Loucy (cell line): Measurements from ENCODE around the gene IPO4.
"Not testable (repeated sequence)": the region's sequence is repeated elsewhere in the genome, so short reads cannot be mapped to it uniquely, and the experiment has no call there.

ENCODE experiments used
- H2AFZ ChIP-seq: fragments of 200-600 bp; sonication (generic); 2 replicates; pipeline ENCODE4 v1.6.0; 2016; ENCODE audit warnings: antibody characterized with exemption, mild to moderate bottlenecking, low read length, moderate library complexity
- H3F3A ChIP-seq: fragments of 200-600 bp; 2 replicates; pipeline ENCODE4 v1.6.0; 2016; ENCODE audit warnings: antibody characterized with exemption, low read depth, mild to moderate bottlenecking
- H3K27me3 ChIP-seq: fragments of 200-600 bp; sonication (generic); 2 replicates; pipeline ENCODE4 v1.6.1; 2014; ENCODE audit warnings: low read length, mild to moderate bottlenecking; ENCODE audit not compliant: insufficient read depth, poor library complexity, severe bottlenecking
- H3K36me3 ChIP-seq: fragments of 200-600 bp; sonication (generic); 2 replicates; pipeline ENCODE4 v1.6.1; 2016; ENCODE audit warnings: low read length; ENCODE audit not compliant: insufficient read depth
- H3K4me1 ChIP-seq: fragments of 200-600 bp; sonication (generic); 2 replicates; pipeline ENCODE4 v1.5.1; 2014; ENCODE audit warnings: low read length, mild to moderate bottlenecking; ENCODE audit not compliant: insufficient read depth, poor library complexity, severe bottlenecking
- H3K4me2 ChIP-seq: fragments of 200-600 bp; sonication (generic); 2 replicates; pipeline ENCODE4 v1.6.0; 2014; ENCODE audit warnings: antibody characterized with exemption, low read length, low read depth, mild to moderate bottlenecking; ENCODE audit not compliant: poor library complexity, severe bottlenecking
- H3K4me3 ChIP-seq: fragments of 200-600 bp; sonication (generic); 2 replicates; pipeline ENCODE4 v1.5.1; 2014; ENCODE audit warnings: low read length, mild to moderate bottlenecking, mixed read lengths; ENCODE audit not compliant: poor library complexity, severe bottlenecking
- H3K79me2 ChIP-seq: fragments of 200-600 bp; sonication (generic); 2 replicates; pipeline ENCODE4 v1.6.1; 2014; ENCODE audit warnings: low read length; ENCODE audit not compliant: insufficient read depth
- H3K9ac ChIP-seq: fragments of 200-600 bp; sonication (generic); 2 replicates; pipeline ENCODE4 v1.6.0; 2014; ENCODE audit warnings: mild to moderate bottlenecking, low read depth, low read length, moderate library complexity; ENCODE audit not compliant: poor library complexity, severe bottlenecking
- H3K9me2 ChIP-seq: fragments of 200-600 bp; sonication (generic); replicated peaks from 2 replicates; pipeline ENCODE4 v1.6.1; 2016; ENCODE audit warnings: low read depth, low read length, mixed read lengths
- H3K9me3 ChIP-seq: fragments of 200-600 bp; sonication (generic); 2 replicates; pipeline ENCODE4 v1.6.1; 2014; ENCODE audit warnings: mild to moderate bottlenecking, antibody characterized with exemption, low read length, low read depth; ENCODE audit not compliant: insufficient read depth
- H4K20me1 ChIP-seq: fragments of 200-600 bp; sonication (generic); 2 replicates; pipeline ENCODE4 v1.6.0; 2014; ENCODE audit warnings: antibody characterized with exemption, low read length, mild to moderate bottlenecking; ENCODE audit not compliant: insufficient read depth, poor library complexity, severe bottlenecking
- EZH2phosphoT487 ChIP-seq: fragments of 200-600 bp; IDR thresholded peaks from 2 replicates; pipeline ENCODE4 v1.6.1; 2018; ENCODE audit warnings: antibody characterized with exemption, mild to moderate bottlenecking, moderate library complexity, borderline replicate concordance
- TF ChIP-seq, protein P1 (sequence below): fragments of 200-600 bp; sonication (generic); conservative IDR thresholded peaks from 2 replicates; pipeline ENCODE4 v1.5.1; 2014; ENCODE audit warnings: mild to moderate bottlenecking, antibody characterized with exemption, low read length

Gene IPO4

GRCh38 chr14:24206260-24207103 is 17.9 kb upstream of the IPO4 start:
- no peaks in the 10 kb centered on the region for H3K27me3 ChIP-seq
- no peak overlapping the region for H3K4me3 ChIP-seq
- no peaks in the 10 kb centered on the region for H3F3A ChIP-seq
- no peak overlapping the region for H3K4me2 ChIP-seq
- H3K9me3 ChIP-seq: no peaks in the 10 kb centered on the region; the same call in 1 of the 2 replicates
- peaks cover 17% of the 10 kb centered on the region for H3K79me2 ChIP-seq
- H3K9me2 ChIP-seq: no peaks in the 10 kb centered on the region
- TF ChIP-seq EZH2phosphoT487: no peak
- TF ChIP-seq, protein P1, sequence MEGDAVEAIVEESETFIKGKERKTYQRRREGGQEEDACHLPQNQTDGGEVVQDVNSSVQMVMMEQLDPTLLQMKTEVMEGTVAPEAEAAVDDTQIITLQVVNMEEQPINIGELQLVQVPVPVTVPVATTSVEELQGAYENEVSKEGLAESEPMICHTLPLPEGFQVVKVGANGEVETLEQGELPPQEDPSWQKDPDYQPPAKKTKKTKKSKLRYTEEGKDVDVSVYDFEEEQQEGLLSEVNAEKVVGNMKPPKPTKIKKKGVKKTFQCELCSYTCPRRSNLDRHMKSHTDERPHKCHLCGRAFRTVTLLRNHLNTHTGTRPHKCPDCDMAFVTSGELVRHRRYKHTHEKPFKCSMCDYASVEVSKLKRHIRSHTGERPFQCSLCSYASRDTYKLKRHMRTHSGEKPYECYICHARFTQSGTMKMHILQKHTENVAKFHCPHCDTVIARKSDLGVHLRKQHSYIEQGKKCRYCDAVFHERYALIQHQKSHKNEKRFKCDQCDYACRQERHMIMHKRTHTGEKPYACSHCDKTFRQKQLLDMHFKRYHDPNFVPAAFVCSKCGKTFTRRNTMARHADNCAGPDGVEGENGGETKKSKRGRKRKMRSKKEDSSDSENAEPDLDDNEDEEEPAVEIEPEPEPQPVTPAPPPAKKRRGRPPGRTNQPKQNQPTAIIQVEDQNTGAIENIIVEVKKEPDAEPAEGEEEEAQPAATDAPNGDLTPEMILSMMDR: no peak
- H3K36me3 ChIP-seq: peaks cover 22% of the 10 kb centered on the region; the same call in 1 of the 2 replicates
- H3K4me1 ChIP-seq: peaks cover 3% of the 10 kb centered on the region
- no peak overlapping the region for H3K9ac ChIP-seq
- no peak overlapping the region for H2AFZ ChIP-seq
- peaks cover 5% of the 10 kb centered on the region for H4K20me1 ChIP-seq

DNA sequence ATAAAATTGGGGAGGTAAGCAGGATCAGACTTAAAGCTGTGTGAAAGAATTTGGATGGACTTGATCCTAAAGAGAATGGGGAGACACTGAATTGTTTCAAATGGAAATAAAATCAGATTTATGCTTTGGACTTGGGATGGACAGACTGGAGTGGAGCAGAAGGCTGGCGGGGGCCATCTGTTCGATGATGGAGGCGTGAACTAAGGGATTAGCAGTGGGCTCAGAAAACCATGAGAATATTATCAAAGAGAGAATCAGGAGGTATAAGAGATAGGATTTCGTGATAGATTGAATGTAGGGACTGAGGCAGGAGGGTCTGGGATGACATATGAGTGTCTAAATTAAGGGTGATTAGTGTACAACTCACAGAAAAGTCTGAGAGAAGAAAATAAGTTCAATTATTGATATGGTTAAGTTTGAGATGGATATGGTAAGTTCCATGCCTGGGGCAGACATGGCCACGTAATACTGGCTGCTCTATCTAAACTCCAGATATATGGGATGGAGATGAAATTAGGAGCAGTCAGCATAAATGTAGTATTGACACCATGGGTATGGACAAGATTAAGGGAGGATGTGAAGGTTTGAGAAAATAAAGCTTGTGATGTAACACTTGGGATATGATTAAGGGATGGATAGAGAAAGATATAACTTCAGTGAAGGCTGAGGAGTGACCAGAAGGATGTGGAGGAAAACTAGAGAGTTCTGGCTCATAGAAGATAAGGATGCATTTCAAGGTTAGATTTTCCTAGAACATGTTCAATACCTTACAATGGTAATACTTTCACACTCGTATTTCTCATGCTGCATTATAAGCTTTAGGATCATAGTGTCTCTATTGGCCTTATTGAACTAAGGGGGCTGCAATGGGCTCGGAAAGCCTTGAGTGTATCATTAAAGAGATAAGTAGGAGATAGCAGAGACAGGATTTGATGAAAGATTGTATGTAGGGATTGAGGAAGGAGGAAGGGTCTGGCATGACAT is 15.8 kb upstream of the IPO4 start:
- Histone ChIP-seq H3K36me3 (peaks cover 13% of the 10 kb centered on the region; the same call in 1 of the 2 replicates), H3K9ac (no peak overlapping the region), H4K20me1 (no peaks in the 10 kb centered on the region), H3K79me2 (no peaks in the 10 kb centered on the region), H3K4me1 (no peaks in the 10 kb centered on the region), H3K9me3 (no peaks in the 10 kb centered on the region; the same call in 1 of the 2 replicates), H3K4me2 (no peak overlapping the region), H3F3A (no peaks in the 10 kb centered on the region), H3K4me3 (no peak overlapping the region), H3K27me3 (no peaks in the 10 kb centered on the region), H2AFZ (no peak overlapping the region), H3K9me2 (no peaks in the 10 kb centered on the region)
- TF ChIP-seq, protein P1: no peak
- TF ChIP-seq EZH2phosphoT487: no peak

DNA sequence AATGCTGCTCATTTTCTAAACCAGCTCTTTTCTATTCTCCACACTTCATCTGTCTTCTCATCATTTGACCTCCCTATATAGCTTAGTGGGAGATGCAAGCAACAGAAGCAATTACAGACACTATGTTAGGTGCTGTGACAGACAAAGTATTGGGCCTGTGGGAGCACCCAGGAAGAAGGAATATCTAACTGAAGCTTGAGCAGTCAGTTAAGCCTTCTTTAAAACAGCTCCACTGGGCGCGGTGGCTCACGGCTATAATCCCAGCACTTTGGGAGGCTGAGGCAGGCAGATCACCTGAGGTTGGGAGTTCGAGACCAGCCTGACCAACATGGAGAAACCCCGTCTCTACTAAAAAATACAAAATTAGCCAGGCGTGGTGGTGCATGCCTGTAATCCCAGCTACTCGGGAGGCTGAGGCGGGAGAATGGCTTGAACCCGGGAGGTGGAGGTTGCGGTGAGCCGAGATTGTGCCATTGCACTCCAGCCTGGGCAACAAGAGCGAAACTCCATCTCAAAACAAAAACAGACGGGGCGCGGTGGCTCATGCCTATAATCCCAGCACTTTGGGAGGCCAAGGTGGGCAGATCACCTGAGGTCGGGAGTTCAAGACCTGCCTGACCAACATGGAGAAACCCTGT is 14.8 kb upstream of the IPO4 start:
- H3K36me3 ChIP-seq, H3K9me3 ChIP-seq, H3K4me3 ChIP-seq, H3K79me2 ChIP-seq, H3K9me2 ChIP-seq, H3K4me2 ChIP-seq, H3K27me3 ChIP-seq, H4K20me1 ChIP-seq, H3K4me1 ChIP-seq, H3F3A ChIP-seq, H2AFZ ChIP-seq, H3K9ac ChIP-seq: not testable (repeated sequence)

- not testable (repeated sequence) for H3K4me1 ChIP-seq, H3K9me3 ChIP-seq, H3K36me3 ChIP-seq, H3K4me2 ChIP-seq, H3K9ac ChIP-seq, H4K20me1 ChIP-seq, H3K27me3 ChIP-seq, H3K4me3 ChIP-seq, H3K9me2 ChIP-seq, H2AFZ ChIP-seq, H3F3A ChIP-seq, H3K79me2 ChIP-seq
Measured at GRCh38 chr14:24202538-24202937, 13.9 kb upstream of the IPO4 start.
